Naive thymus-derived CD4-positive, alpha-beta T cell (primary cell): Measurements from ENCODE around the gene SURF4. TPM values are rescaled to one million over a fixed set of nuclear protein-coding genes. Genes with fewer than 3 reads are reported as not detected.
A peak's percentile ranks its signal among the peaks of the same experiment; 100 is the strongest.

Experiments used
- ATAC-seq: fragments of 150-1000 bp; cut with Tn5 transposase; 2 replicates; pipeline ENCODE4 v1.10.0; 2021; ENCODE audit warnings: mild to moderate bottlenecking, moderate library complexity
- CTCF ChIA-PET: fragments of 350-600 bp; sonication (Branson Sonifier 250); formaldehyde crosslinking; loops from one replicate; lab custom pipeline; 2021; ENCODE audit warnings: antibody characterized with exemption; lab: Charles Lee
- POLR2A ChIA-PET: fragments of 350-600 bp; sonication (Branson Sonifier 250); formaldehyde crosslinking; loops from one replicate; lab custom pipeline; 2021; ENCODE audit warnings: antibody characterized with exemption, inconsistent platforms; lab: Charles Lee
- DNase-seq, 9 donors: peaks; one replicate each; pipeline versions ENCODE4 v3.0.0 to v3.0.0-alpha.2; 2020 to 2022; ENCODE audit warnings: mixed read lengths in 1 of 9
- H3K27ac ChIP-seq: one replicate; pipeline ENCODE4 v1.7.0; 2013; ENCODE audit warnings: mild to moderate bottlenecking, low read depth, low read length, moderate library complexity
- H3K27me3 ChIP-seq, 2 donors: one replicate each; pipeline ENCODE4 v1.7.0; 2013; ENCODE audit warnings: low read length in 2 of 2, mild to moderate bottlenecking in 2 of 2, moderate library complexity in 2 of 2; ENCODE audit not compliant: control insufficient read depth in 2 of 2, insufficient read depth in 2 of 2
- H3K36me3 ChIP-seq, 3 experiments: 1 replicate in 2 of 3; 2 replicates in 1 of 3; pipeline ENCODE4 v1.7.0; 2013; ENCODE audit warnings: low read length in 3 of 3, mild to moderate bottlenecking in 3 of 3, moderate library complexity in 1 of 3; ENCODE audit not compliant: insufficient read depth in 3 of 3, control insufficient read depth in 2 of 3
- H3K4me1 ChIP-seq, 2 donors: one replicate each; pipeline ENCODE4 v1.7.0; 2013; ENCODE audit warnings: low read length in 2 of 2, mild to moderate bottlenecking in 2 of 2, moderate library complexity in 1 of 2; ENCODE audit not compliant: control insufficient read depth in 2 of 2, insufficient read depth in 2 of 2
- H3K4me3 ChIP-seq: 2 replicates; pipeline ENCODE4 v1.7.0; 2013; ENCODE audit warnings: mild to moderate bottlenecking, low read length
- H3K9me3 ChIP-seq, 3 experiments: 1 replicate in 2 of 3; 2 replicates in 1 of 3; pipeline ENCODE4 v1.7.0; 2013; ENCODE audit warnings: low read length in 3 of 3; ENCODE audit not compliant: control insufficient read depth in 2 of 3
- H3K27ac Mint-ChIP-seq, 9 donors: one replicate each; pipeline ENCODE4 v1.8.0; 2020 to 2022; ENCODE audit warnings: mixed read lengths in 9 of 9, mild to moderate bottlenecking in 8 of 9, moderate library complexity in 5 of 9, inconsistent platforms in 2 of 9
- H3K27me3 Mint-ChIP-seq, 5 donors: one replicate each; pipeline ENCODE4 v1.8.0; 2021 to 2022; ENCODE audit warnings: mixed read lengths in 5 of 5, mild to moderate bottlenecking in 1 of 5
- H3K36me3 Mint-ChIP-seq, 5 donors: one replicate each; pipeline ENCODE4 v1.8.0; 2020 to 2022; ENCODE audit warnings: mixed read lengths in 5 of 5, mild to moderate bottlenecking in 3 of 5, inconsistent platforms in 1 of 5
- H3K4me1 Mint-ChIP-seq, 7 donors: one replicate each; pipeline ENCODE4 v1.8.0; 2020 to 2022; ENCODE audit warnings: mixed read lengths in 7 of 7, mild to moderate bottlenecking in 3 of 7, inconsistent platforms in 1 of 7
- H3K4me3 Mint-ChIP-seq, 10 donors: one replicate each; pipeline ENCODE4 v1.8.0; 2020 to 2022; ENCODE audit warnings: mild to moderate bottlenecking in 10 of 10, mixed read lengths in 10 of 10, moderate library complexity in 6 of 10, inconsistent platforms in 2 of 10
- H3K9me3 Mint-ChIP-seq, 11 donors: one replicate each; pipeline ENCODE4 v1.8.0; 2020 to 2022; ENCODE audit warnings: mixed read lengths in 11 of 11, mild to moderate bottlenecking in 4 of 11, inconsistent platforms in 1 of 11, moderate library complexity in 1 of 11
- intact Hi-C, 2 donors: fragments of 100-400 bp; cut with micrococcal nuclease; formaldehyde crosslinking; loops; one replicate each; pipeline ENCODE4 v1.15.1; 2023
- polyA plus RNA-seq, 2 donors: library from polyadenylated mRNA; unstranded; fragments of 300-500 nt; fragmentation: Illumina TruSeq; gene quantifications; one replicate each; pipeline ENCODE4 v1.2.3, GENCODE V29; 2021
- total RNA-seq, 6 experiments: library from RNA in 5 of 6; stranded (reverse) in 5 of 6; gene quantifications; 1 replicate in 5 of 6; 2 replicates in 1 of 6; pipeline ENCODE4 v1.2.3 and lab custom pipeline; 2021 to 2026

Gene SURF4
- total and polyA plus RNA-seq, 7 experiments from 2014 or later = 72.5 to 196 (median 78.9) TPM

DNA sequence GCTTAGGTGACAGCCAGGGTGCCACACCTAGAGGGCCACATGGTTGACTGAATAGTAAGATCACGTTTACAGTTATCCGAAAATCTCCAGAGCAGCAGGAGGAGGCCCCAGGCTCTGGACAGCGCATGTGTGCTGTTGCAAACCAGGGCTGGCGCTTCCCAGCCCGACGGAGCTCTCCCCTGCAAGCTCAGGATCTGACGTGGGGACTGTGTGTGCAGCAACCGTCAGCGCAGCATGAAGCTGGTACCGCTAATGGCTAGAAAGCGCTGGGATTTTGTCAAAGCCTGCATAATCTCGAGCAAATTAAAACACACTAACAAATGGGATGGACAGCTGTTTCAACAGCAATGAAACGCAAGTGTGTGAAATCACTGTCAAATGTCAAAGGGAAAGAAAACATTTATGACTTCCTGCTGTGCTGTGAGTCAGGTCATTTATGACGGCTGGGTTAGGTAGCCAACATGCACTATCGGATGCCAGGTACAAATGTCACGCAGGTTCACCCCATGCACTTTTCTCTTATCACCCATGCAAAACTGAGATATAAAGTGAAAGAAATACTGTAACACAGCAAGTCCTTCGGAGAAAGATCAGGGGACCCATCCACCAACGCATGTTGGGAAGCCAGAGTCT, 7.5 kb downstream of the SURF4 start:
- Mint-ChIP-seq H3K36me3 (peaks cover 0 to 38% (median 4%) of the 10 kb centered on the region in 5 donors), H3K4me1 (peaks cover 45 to 72% (median 60%) of the 10 kb centered on the region in 7 donors), H3K27ac (peak overlapping the region; percentile 67 to 96 (median 88)), H3K4me3 (peak overlapping the region in 9 of 10 donors; percentile 48 to 86 (median 66)), H3K9me3 (no peaks in the 10 kb centered on the region), H3K27me3 (no peaks in the 10 kb centered on the region)
- peaks cover 45 to 61% of the 10 kb centered on the region in 2 donors for H3K4me1 ChIP-seq
- intact Hi-C loops = no loop called here
- no peak overlapping the region for H3K4me3 ChIP-seq
- CTCF ChIA-PET = no interaction called here
- H3K27me3 ChIP-seq = no peaks in the 10 kb centered on the region
- H3K36me3 ChIP-seq = peaks cover 10 to 63% (median 27%) of the 10 kb centered on the region in 3 experiments
- no peak overlapping the region for H3K27ac ChIP-seq
- POLR2A ChIA-PET = interaction anchor here (13.6 kb wide), 1 partner anchor 14 kb away, joined by 185 read pairs; the partner anchor contains the start of genes SURF1 and SURF2
- no peak for DNase-seq
- ATAC-seq = no peak
- no peaks in the 10 kb centered on the region for H3K9me3 ChIP-seq

DNA sequence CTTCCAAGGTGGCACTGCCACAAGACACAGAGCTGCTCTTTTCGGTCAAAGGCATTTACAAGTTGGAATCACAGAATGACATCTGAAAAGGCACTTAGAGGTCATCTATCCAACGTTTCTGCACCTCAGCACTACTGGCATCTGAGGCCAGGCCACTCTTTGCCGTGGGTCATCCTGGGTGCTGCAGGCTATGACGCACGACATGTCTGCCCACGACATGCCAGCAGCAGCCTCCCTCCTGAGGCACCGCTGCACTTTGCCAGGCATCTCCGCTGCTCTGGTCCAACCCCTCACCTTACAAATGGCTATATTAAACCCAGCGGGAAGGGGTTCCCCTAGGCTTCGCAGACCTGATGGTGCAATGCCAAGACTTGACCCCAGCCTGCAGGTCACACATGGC, 8.1 kb downstream of the SURF4 start:
- no peak overlapping the region for H3K27ac ChIP-seq
- Mint-ChIP-seq H3K27ac (peak overlapping the region in 2 of 9 donors; percentile 25 to 96), H3K36me3 (peaks cover under 1 to 36% (median 6%) of the 10 kb centered on the region in 5 donors), H3K4me1 (peaks cover 41 to 66% (median 55%) of the 10 kb centered on the region in 7 donors), H3K9me3 (no peaks in the 10 kb centered on the region), H3K27me3 (no peaks in the 10 kb centered on the region), H3K4me3 (no peak overlapping the region)
- no peak overlapping the region for H3K4me3 ChIP-seq
- H3K4me1 ChIP-seq = peaks cover 40 to 55% of the 10 kb centered on the region in 2 donors
- ChIA-PET CTCF (no interaction called here), POLR2A (interaction anchor here (13.6 kb wide), 1 partner anchor 13 kb away, joined by 185 read pairs; the partner anchor contains the start of genes SURF1 and SURF2)
- intact Hi-C loops = no loop called here
- H3K36me3 ChIP-seq = peaks cover 16 to 64% (median 31%) of the 10 kb centered on the region in 3 experiments
- H3K27me3 ChIP-seq = no peaks in the 10 kb centered on the region
- DNase-seq (no peak), ATAC-seq (no peak)
- no peaks in the 10 kb centered on the region for H3K9me3 ChIP-seq

DNA sequence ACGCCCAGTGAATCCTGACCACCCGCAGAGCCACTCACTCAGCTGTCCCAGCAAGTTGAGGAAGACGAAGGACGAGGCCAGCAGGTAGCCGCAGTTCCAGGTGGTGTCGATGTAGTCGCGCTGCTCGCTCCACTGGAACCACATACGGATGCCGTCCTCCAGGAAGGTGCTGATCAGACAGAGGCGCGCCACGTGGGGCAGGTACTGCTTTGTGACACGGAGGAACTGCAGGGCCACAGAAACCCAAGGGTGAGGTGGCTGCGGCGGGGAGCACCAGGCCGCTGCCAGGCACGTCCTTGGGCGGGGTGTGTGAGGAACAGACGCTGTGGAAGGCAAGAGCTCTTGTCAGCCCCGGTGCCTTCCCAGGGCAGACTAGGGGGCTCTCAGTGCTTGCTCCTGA, 8.6 kb downstream of the SURF4 start:
- intact Hi-C loops = no loop called here
- no peak overlapping the region for H3K27ac ChIP-seq
- no peak overlapping the region for H3K4me3 ChIP-seq
- Mint-ChIP-seq H3K4me1 (peaks cover 40 to 61% (median 49%) of the 10 kb centered on the region in 7 donors), H3K27me3 (no peaks in the 10 kb centered on the region), H3K36me3 (peaks cover 3 to 35% (median 6%) of the 10 kb centered on the region in 5 donors), H3K9me3 (no peaks in the 10 kb centered on the region), H3K27ac (no peak overlapping the region), H3K4me3 (no peak overlapping the region)
- CTCF ChIA-PET = no interaction called here
- H3K36me3 ChIP-seq = peaks cover 18 to 64% (median 31%) of the 10 kb centered on the region in 3 experiments
- no peaks in the 10 kb centered on the region for H3K9me3 ChIP-seq
- no peaks in the 10 kb centered on the region for H3K27me3 ChIP-seq
- no peak for ATAC-seq
- POLR2A ChIA-PET = interaction anchor here (13.6 kb wide), 1 partner anchor 12 kb away, joined by 185 read pairs; the partner anchor contains the start of genes SURF1 and SURF2
- no peak for DNase-seq
- H3K4me1 ChIP-seq = peaks cover 34 to 50% of the 10 kb centered on the region in 2 donors

DNA sequence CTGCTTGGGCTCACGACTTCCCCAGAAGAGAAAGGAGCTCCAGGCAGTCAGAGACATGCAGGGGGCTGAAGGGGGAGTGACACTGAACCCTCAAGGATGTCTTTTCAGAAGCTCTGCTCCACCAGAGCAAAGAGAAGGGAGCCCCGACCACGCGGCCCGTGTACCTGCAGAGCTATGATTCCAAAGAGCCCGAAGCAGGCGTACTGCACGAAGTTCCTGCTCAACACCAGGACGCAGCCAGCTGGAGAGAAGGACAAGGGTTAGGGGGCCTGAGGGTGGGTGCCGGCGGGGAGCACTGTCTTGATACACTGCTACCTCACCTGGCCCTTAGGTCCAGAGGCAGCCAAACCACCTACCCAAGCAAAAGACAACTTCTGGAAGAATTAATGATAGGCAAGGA, 9.4 kb downstream of the SURF4 start:
- Mint-ChIP-seq H3K27me3 (no peaks in the 10 kb centered on the region), H3K36me3 (peaks cover 6 to 38% (median 12%) of the 10 kb centered on the region in 5 donors), H3K4me3 (no peak overlapping the region), H3K4me1 (peaks cover 37 to 53% (median 42%) of the 10 kb centered on the region in 7 donors), H3K9me3 (no peaks in the 10 kb centered on the region), H3K27ac (no peak overlapping the region)
- intact Hi-C loops = no loop called here
- Histone ChIP-seq H3K27ac (no peak overlapping the region), H3K36me3 (peaks cover 20 to 72% (median 33%) of the 10 kb centered on the region in 3 experiments), H3K9me3 (no peaks in the 10 kb centered on the region), H3K4me3 (no peak overlapping the region), H3K4me1 (peaks cover 26 to 42% of the 10 kb centered on the region in 2 donors), H3K27me3 (no peaks in the 10 kb centered on the region)
- no peak for DNase-seq
- ChIA-PET POLR2A (interaction anchor here (0.6 to 13.6 kb wide), 4 partner anchors 9 to 1938 kb away, joined by 4 to 185 read pairs (median 6); partner anchors contain the start of genes MED22, RPL7A, SURF1 and SURF2), CTCF (no interaction called here)
- no peak for ATAC-seq

DNA sequence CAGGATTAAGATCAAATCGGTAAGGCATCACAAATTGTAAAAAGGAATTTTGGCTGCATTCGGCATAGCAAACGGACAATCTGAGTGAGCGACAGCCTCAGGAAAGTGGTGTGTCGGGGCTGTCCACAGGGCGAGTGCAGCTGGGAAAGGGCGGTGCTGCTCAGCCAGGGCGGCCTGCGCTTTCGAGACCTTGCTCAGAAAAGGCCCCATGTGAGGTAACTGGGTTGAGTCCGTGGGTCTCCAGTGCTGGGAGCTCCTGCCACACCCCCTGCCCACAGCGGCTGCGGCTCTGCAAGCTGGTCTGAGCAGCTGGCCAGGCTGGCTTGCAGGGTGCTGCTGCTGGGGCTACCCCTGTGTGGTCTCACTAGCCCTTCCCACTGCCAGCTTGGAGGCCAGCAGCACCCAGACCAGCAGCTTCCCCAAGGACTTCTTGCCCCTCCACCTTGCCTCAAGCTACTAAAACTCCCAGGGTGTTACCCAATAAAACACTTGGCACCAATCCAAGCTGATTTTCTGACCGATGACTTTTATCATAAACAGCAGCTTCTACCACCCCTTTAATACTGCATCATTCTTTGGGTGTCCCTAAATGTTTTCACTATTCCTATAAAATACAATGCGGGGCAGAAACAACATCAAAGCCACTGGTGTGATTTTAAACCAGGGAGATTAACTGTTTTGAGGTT, 13.4 kb downstream of the SURF4 start:
- Histone ChIP-seq H3K9me3 (no peaks in the 10 kb centered on the region), H3K4me1 (peaks cover 7 to 15% of the 10 kb centered on the region in 2 donors), H3K36me3 (peaks cover 31 to 97% (median 37%) of the 10 kb centered on the region in 3 experiments), H3K27ac (no peak overlapping the region), H3K4me3 (no peak overlapping the region), H3K27me3 (no peaks in the 10 kb centered on the region)
- Mint-ChIP-seq H3K27me3 (no peaks in the 10 kb centered on the region), H3K4me3 (no peak overlapping the region), H3K4me1 (peaks cover 20 to 31% (median 26%) of the 10 kb centered on the region in 7 donors), H3K36me3 (peaks cover 9 to 37% (median 13%) of the 10 kb centered on the region in 5 donors), H3K27ac (no peak overlapping the region), H3K9me3 (no peaks in the 10 kb centered on the region)
- DNase-seq = no peak
- ChIA-PET POLR2A (interaction anchor here (0.6 to 13.6 kb wide), 4 partner anchors 8 to 127 kb away, joined by 3 to 185 read pairs (median 10); partner anchors contain the start of genes SURF1 and SURF2), CTCF (interaction anchor here (0.8 kb wide), 1 partner anchor 33 kb away, joined by 3 read pairs; no protein-coding TSS in a partner anchor)
- no peak for ATAC-seq
- intact Hi-C loops = no loop called here

DNA sequence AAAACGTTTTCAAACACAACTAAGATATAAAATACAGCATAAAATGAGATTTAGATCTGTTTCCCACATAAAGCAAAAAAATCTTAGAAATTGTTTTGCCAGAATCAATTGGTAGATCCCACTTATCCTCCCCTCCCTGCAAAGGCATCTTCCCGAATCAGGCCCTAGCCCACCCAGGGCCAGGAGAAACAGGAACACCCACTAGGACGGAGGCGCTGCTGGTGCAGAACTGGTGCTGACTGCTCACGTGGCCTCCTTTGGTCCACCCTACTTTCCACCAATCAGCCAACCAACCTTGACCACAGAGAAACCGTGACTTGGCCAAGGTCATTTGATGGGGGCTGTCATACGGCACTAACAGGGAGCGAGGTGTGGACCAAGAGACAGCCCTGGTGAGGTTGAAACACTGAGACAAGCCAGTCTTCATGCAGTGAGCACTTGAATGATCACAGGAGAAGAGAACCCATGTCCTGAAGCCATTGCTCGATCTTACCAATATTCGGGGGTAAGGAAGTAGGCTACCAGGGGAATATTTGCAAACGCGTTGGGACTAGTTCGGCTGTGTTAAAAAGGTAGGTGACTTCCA, 14.3 kb downstream of the SURF4 start:
- H3K9me3 ChIP-seq = no peaks in the 10 kb centered on the region
- H3K4me1 ChIP-seq = peaks cover 12 to 15% of the 10 kb centered on the region in 2 donors
- Mint-ChIP-seq H3K27ac (peak overlapping the region in 2 of 9 donors; percentile 51 to 83), H3K36me3 (peaks cover 9 to 37% (median 13%) of the 10 kb centered on the region in 5 donors), H3K27me3 (no peaks in the 10 kb centered on the region), H3K9me3 (no peaks in the 10 kb centered on the region), H3K4me1 (peaks cover 20 to 34% (median 27%) of the 10 kb centered on the region in 7 donors), H3K4me3 (no peak overlapping the region)
- no peak for ATAC-seq
- H3K4me3 ChIP-seq = no peak overlapping the region
- ChIA-PET POLR2A (interaction anchor here (2.0 to 2.5 kb wide), 2 partner anchors 10 to 12 kb away, joined by 5 to 14 read pairs; no protein-coding TSS in a partner anchor), CTCF (interaction anchor here (0.8 kb wide), 1 partner anchor 32 kb away, joined by 3 read pairs; no protein-coding TSS in a partner anchor)
- peaks cover 31 to 91% (median 32%) of the 10 kb centered on the region in 3 experiments for H3K36me3 ChIP-seq
- intact Hi-C loops = no loop called here
- H3K27me3 ChIP-seq = no peaks in the 10 kb centered on the region
- no peak for DNase-seq
- no peak overlapping the region for H3K27ac ChIP-seq
